GM10266 (cell line): Measurements from ENCODE around the gene SLC6A4.

Experiments
- DNase-seq: peaks from one replicate; pipeline ENCODE4 v3.0.0; 2012; ENCODE audit errors: extremely low spot score
- CTCF ChIP-seq: IDR thresholded peaks from 2 replicates; pipeline ENCODE4 v1.5.1; 2012; ENCODE audit warnings: mild to moderate bottlenecking, low read depth; ENCODE audit not compliant: control insufficient read depth, insufficient read depth; ENCODE audit errors: missing control alignments

The SLC6A4 gene

GRCh38 chr17:30212750-30213149, 22.7 kb downstream of the SLC6A4 start:
- no peak for TF ChIP-seq CTCF
- peak; percentile 76 for DNase-seq

DNA sequence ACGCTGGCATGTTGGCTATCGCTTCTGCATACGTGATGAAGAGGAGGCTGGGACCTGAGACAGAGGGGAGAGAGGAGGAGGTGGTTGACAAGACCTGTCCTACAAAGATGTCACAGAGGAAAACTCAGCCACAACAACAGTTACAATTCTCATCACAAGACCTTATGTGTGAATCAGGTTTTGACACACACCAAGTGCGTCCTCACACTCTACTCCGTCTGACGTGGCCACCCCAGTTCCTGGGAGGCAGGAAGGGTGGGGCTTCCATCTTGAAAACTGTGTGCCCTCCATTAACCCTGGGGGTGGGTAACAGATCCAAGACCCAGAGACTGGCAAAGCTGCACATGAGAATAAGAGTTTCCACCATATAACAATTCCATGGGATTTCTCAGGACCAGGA, 24.1 kb downstream of the SLC6A4 start:
- no peak for DNase-seq
- TF ChIP-seq CTCF = no peak

GRCh38 chr17:30210901-30211300, 24.6 kb downstream of the SLC6A4 start:
- TF ChIP-seq CTCF = no peak
- DNase-seq = no peak

DNA sequence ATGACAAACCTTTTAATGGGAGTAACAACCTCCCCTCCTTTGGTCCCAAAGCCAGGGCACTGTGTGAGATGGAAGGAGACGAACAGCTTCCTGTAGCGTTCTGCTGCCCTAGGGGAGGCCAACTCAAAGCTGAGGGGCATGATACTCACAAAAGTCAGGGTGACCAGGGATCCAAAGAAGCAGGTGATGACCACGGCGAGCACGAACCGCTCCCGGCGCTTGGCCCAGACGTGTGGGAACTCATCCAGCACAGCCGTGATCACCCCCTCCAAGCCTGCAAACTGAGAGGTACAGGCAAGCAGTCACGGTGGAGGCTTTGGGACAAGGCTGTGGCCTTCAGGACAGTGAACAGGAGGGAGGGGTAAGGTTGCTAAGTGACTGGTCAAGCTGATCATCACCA, 25.1 kb downstream of the SLC6A4 start:
- DNase-seq = no peak
- TF ChIP-seq CTCF = no peak

DNA sequence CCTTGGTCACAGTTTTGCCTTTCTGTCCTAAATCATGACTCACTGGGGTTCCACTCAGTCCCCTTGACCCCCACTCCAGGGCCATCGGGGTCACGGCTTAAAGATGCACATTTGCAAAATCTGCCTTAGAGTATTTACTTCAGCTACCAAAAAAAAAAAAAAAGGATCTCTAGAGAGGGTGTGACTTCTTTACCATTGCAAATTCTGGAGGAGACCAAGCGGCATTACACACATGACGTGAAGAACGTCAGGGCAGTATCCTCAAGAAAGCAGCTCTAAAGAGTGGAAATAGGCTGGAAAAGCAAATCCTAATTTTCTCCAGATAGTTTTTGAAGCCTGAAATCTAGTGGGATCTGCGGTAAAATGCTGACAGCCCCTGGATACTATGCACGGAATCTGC, 25.6 kb downstream of the SLC6A4 start:
- DNase-seq = no peak
- no peak for TF ChIP-seq CTCF

- DNase-seq = no peak
- no peak for TF ChIP-seq CTCF
Measured at GRCh38 chr17:30208214-30208613, 27.3 kb downstream of the SLC6A4 start.

DNA sequence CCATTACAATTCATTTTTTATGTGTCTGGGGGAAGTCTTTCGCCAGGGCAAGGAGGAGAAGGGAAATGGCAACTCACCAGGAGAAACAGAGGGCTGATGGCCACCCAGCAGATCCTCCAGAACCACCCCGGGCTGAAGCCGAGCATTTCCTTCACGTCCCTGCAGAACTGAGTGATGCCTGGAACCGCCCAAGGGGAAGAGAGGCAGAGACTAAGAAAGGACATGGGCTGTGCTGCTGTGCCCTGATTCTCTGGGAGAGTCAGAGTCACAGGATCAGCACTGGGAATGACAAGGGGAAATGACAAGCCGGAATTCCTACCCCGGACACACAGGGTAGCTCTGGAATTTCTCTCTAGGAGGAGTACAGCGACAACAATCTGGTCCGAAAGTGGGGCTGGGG, 27.8 kb downstream of the SLC6A4 start:
- no peak for TF ChIP-seq CTCF
- DNase-seq = no peak
